Neuron (in vitro differentiated cells): ENCODE results near the gene CCL13.

Experiments used
- H2AFZ ChIP-seq: one replicate; pipeline ENCODE4 v1.6.1; 2013; ENCODE audit warnings: low read depth, mild to moderate bottlenecking, inconsistent platforms, low read length, moderate library complexity
- H3K27me3 ChIP-seq: one replicate; pipeline ENCODE4 v1.6.1; 2013; ENCODE audit warnings: low read length; ENCODE audit not compliant: insufficient read depth
- H3K36me3 ChIP-seq: one replicate; pipeline ENCODE4 v1.6.1; 2013; ENCODE audit warnings: low read length; ENCODE audit not compliant: insufficient read depth
- H3K4me1 ChIP-seq: one replicate; pipeline ENCODE4 v1.6.1; 2013; ENCODE audit warnings: low read length; ENCODE audit not compliant: insufficient read depth
- H3K4me3 ChIP-seq: 2 replicates; pipeline ENCODE4 v1.5.1; 2013; ENCODE audit warnings: mild to moderate bottlenecking, low read length, moderate library complexity
- H3K9me3 ChIP-seq: one replicate; pipeline ENCODE4 v1.6.1; 2013; ENCODE audit warnings: low read length

The CCL13 gene

DNA sequence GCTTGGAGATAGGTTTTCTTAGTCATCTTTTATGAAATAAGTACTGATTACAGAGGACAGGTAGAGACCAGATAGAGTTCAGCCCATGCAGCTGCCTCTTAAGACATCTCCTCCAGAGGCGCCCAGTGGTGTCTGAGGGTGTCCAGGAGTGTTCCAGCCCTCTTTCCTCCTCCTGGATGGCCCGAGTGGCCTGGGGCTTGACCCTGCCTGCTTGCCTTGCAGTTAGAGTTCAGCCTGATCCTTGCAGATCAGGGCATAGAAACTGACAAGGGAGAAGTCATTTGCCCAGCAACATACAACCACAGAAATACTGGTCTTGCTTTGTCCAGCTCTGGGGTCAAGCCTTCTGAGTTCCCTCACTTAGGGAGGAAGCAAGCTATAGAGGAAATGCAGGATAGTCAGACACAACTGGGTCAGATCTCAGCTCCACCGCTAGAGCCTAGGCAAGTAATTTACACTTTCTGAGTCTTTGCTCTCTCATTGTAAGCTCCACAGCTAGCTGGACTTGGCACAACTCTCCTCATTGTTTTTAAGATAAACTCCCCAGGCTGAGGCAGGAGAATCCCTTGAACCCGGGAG is 10.3 kb downstream of the CCL13 start:
- H2AFZ ChIP-seq = no peak overlapping the region
- no peaks in the 10 kb centered on the region for H3K27me3 ChIP-seq
- H3K4me1 ChIP-seq = no peaks in the 10 kb centered on the region
- no peak overlapping the region for H3K4me3 ChIP-seq
- no peaks in the 10 kb centered on the region for H3K36me3 ChIP-seq
- no peaks in the 10 kb centered on the region for H3K9me3 ChIP-seq

DNA sequence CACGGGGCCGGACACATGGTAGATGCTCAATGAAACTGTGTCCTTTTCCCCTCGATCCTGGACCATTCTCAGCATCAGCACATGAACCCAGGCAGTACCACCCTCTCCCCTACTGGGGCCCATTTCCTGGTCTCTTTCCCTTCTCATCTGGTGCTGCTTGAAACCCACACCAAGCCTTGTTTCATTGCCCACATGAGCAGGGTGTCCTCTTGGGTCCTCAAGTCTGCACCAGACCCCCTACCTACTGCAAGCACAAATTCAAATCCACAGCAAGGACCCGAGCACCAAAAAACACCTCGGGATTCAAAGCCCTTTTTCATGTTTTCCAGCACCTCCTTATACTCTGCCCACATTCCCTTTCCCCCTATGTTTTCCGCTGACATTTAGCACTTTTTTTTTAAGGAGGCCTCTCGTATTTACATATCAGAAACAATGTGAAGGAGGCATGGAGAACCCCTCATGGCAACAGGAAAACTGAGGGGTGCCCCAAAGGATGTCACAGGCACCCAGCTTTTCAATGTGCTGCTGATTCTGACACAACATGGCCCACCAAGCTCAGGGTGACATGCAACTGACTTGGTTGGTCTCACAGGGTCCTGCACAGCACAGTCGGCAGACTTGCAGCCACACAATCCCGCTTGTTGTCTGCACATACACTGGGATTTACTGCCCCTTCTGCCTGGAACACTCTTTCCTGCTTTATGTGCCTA is 11.4 kb downstream of the CCL13 start:
- H3K4me1 ChIP-seq = no peaks in the 10 kb centered on the region
- no peaks in the 10 kb centered on the region for H3K36me3 ChIP-seq
- no peak overlapping the region for H2AFZ ChIP-seq
- no peak overlapping the region for H3K4me3 ChIP-seq
- no peaks in the 10 kb centered on the region for H3K9me3 ChIP-seq
- H3K27me3 ChIP-seq = no peaks in the 10 kb centered on the region

DNA sequence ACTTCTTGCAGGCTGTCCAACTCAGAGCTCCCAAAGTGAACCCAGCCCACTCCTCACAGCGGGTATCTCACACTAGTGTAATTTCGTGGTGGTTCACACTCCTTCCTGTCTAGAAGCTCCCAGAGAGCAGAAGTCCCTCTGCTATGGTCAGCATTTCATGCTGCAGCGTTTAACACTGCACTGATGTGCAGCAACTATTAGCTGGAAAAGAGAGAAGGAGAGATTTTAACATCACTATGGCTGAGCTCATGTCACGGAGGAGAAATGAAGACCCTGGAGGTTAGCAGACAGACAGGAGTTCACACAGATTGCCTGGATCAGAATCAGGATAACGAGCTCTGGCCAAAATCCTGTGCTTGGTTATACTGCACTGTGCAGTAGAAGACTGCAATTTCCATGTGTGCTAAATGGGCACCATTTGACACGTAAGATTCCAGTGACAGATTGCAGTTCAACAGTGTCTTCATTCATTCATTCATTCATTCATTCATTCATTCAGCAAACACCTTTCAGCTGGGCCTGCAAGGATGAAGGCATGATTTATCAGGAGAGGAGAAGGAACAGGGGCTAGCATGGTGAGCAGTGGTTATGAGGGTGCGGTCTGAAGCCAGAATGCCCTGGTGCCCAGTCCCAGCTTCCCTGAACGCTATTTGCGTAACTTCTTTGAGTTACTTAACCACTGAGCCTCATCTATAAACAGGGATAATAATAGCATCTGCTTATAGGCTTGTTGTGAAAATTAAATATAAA is 12.1 kb downstream of the CCL13 start:
- H3K9me3 ChIP-seq = no peaks in the 10 kb centered on the region
- H3K4me1 ChIP-seq = no peaks in the 10 kb centered on the region
- no peak overlapping the region for H2AFZ ChIP-seq
- no peaks in the 10 kb centered on the region for H3K36me3 ChIP-seq
- H3K4me3 ChIP-seq = no peak overlapping the region
- no peaks in the 10 kb centered on the region for H3K27me3 ChIP-seq

DNA sequence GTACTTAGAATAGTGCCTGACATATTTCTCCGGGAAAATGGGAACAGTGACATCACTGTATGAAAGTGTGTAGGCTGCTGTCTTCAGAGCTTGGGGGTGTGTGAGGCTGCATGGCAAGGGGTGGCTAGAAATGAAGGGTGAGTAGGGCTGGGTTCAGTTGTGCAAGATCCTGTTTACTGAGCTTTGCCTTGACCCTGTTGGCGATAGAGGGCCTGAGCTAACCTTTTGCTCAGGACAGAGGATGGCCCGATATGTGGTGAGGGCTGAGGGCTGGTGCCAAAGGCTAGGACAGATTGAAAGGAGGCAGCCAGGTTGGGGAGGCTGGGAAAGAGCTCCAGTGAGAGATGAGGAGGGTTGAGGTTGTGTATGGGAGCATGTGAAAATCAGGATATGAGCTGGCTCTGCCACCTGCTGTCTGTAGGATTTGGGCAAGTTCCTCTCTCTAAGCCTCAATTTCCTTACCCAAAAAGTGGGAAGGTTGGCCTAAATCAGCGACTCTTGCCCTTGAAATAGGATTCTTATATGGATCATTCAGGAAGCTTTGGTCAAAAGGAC is 12.7 kb downstream of the CCL13 start:
- Histone ChIP-seq H3K4me3 (no peak overlapping the region), H3K4me1 (no peaks in the 10 kb centered on the region), H2AFZ (no peak overlapping the region), H3K36me3 (no peaks in the 10 kb centered on the region), H3K27me3 (no peaks in the 10 kb centered on the region), H3K9me3 (no peaks in the 10 kb centered on the region)

DNA sequence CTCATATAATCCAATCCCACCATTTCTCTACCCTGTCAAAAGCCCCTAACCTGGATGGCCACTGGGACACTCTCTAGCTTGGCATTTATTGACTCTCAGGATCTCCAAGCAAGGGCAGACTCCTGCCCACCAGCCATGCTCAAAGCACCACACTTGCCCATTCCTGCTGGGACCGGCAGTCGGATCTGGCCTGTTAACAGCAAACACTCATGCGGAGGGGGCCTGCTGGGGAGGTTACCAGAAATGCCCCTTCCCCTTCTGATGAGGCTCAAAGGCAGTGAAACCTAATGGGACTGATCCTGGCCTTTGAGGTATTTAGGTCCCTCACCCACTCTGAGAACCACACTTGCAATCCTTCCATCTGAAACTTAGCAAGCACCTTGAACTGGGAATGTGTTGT is 13.3 kb downstream of the CCL13 start:
- Histone ChIP-seq H2AFZ (no peak overlapping the region), H3K36me3 (no peaks in the 10 kb centered on the region), H3K27me3 (no peaks in the 10 kb centered on the region), H3K4me3 (no peak overlapping the region), H3K9me3 (no peaks in the 10 kb centered on the region), H3K4me1 (no peaks in the 10 kb centered on the region)

DNA sequence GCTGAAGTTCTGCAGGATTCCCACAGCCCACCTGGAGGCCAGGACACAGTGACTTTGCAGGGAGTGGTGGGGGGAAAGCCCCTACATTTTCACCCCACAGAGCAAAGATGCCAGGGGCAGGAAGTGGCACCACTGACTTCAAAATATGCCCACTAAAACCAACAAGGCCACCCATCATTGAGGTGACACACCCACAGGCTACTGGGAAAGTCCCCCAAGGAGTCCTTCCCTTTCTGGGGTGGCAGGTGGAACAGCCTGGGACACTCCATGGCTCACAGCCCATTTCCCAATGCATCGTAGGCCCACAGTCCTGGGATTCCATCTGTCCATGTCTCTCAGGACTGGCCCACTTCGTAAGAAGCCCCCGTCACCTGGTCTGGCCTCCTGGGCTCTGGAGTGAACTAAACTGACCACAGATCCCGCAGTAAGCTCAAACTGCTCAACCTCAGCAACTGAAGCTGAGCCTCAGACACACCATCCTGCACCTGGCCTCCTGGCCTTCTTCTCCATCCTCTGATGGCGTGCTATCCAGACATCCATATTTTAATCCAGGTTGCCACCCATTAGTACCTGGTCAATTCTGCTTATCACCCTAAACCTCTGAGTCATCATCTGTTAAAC is 14.2 kb downstream of the CCL13 start:
- no peaks in the 10 kb centered on the region for H3K4me1 ChIP-seq
- no peaks in the 10 kb centered on the region for H3K36me3 ChIP-seq
- no peaks in the 10 kb centered on the region for H3K9me3 ChIP-seq
- no peaks in the 10 kb centered on the region for H3K27me3 ChIP-seq
- no peak overlapping the region for H2AFZ ChIP-seq
- H3K4me3 ChIP-seq = no peak overlapping the region

DNA sequence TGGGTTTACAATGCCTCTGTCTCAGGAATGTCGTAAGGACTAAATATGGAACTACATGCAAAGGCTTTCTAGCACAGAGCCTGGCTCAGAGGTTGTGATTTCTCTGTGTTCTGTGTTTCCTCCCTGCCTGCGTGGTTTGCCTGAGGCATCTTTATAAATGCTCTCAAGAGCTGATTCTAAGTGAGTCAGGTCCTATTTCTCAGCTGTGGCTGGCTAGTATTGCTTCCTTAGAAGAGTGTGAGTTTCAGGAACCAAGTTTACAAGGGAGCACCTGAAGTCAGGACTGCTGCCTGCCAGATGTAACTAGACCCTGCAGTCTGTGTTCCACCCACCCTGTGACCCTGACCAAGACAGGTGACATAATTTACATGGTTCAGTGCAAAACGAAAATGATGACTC is 14.7 kb downstream of the CCL13 start:
- no peaks in the 10 kb centered on the region for H3K9me3 ChIP-seq
- H3K27me3 ChIP-seq = no peaks in the 10 kb centered on the region
- no peak overlapping the region for H3K4me3 ChIP-seq
- no peaks in the 10 kb centered on the region for H3K4me1 ChIP-seq
- H2AFZ ChIP-seq = no peak overlapping the region
- H3K36me3 ChIP-seq = no peaks in the 10 kb centered on the region

DNA sequence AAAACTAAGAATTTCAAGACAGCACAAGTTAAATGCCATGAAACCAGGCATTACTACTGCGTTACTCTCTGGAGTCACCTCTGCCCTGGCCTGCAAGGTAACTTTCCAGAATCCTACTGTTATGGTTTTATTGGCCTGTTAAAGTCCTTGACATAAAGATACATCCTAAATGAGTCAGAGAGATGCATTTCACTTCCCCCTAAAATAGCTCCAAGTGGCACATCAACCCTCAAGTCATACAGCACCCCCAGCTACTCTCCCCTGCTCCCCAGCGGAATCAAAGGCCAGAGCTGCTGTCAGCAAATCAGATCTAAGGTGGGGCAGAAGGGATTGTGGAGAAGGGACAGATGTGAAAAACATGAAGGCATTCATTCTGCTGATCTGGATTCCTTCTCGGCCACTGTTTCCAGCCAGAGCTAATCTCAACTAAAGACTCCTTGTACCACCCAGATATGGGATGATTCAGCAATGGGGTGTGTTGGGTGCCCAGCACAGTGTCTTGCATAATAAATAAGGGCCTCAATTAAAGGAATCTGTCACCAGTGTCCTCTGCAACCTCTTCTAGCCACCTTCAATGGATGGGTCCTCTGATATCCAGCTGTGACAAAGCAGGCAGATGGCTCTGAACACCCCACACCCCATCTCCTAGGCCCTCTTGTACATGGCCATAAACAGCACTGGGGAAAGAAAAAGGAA is 15.3 kb downstream of the CCL13 start:
- no peak overlapping the region for H3K4me3 ChIP-seq
- H3K27me3 ChIP-seq = no peaks in the 10 kb centered on the region
- H3K36me3 ChIP-seq = no peaks in the 10 kb centered on the region
- H2AFZ ChIP-seq = no peak overlapping the region
- no peaks in the 10 kb centered on the region for H3K9me3 ChIP-seq
- no peaks in the 10 kb centered on the region for H3K4me1 ChIP-seq

DNA sequence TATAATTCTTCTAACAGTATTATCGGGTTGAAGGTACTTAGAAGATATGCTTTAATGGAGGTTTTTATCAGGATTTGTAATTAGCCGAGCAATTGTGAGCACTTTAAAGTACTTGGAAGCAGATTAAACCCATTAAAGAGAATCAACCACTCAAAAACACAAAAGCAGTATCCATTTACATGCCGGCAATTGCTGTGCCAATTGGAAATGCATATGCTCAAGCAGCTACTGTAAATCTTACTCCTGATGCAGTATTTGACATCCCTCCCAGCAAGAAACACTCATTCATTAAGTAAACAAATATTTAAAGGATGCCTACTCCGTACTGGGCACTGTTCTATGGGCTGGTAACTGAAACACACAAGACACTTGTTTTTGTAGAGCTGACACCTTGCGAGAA is 18.2 kb downstream of the CCL13 start:
- Histone ChIP-seq H3K9me3 (no peaks in the 10 kb centered on the region), H3K36me3 (no peaks in the 10 kb centered on the region), H3K27me3 (no peaks in the 10 kb centered on the region), H3K4me1 (no peaks in the 10 kb centered on the region), H3K4me3 (no peak overlapping the region), H2AFZ (no peak overlapping the region)

DNA sequence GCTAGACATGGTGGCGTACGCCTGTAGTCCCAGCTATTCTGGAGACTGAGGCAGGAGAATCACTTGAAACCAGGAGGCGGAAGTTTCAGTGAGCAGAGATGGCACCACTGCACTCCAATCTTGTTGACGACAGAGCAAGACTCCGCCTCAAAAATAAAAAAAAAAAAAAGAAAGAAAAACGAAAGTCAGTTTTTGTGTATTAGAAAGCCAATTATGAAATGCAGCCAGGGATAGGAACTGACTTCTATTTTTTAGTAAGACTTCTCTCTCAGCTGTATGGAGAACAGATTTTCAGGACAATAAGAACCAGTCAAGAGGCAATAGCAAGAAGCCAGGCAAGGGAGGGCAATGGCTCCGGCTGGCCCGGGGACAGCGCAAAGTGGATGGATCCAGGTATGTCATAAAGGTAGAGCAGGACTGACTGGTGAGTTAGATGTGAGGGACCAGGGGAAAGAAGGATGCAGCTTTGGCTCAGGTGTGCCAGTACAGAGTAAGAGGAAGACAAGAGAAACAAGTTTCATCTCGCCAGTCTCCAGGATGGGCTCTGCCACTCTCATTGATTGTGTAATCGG is 19.2 kb downstream of the CCL13 start:
- no peaks in the 10 kb centered on the region for H3K9me3 ChIP-seq
- no peak overlapping the region for H2AFZ ChIP-seq
- no peaks in the 10 kb centered on the region for H3K27me3 ChIP-seq
- H3K4me1 ChIP-seq = no peaks in the 10 kb centered on the region
- no peak overlapping the region for H3K4me3 ChIP-seq
- H3K36me3 ChIP-seq = no peaks in the 10 kb centered on the region

DNA sequence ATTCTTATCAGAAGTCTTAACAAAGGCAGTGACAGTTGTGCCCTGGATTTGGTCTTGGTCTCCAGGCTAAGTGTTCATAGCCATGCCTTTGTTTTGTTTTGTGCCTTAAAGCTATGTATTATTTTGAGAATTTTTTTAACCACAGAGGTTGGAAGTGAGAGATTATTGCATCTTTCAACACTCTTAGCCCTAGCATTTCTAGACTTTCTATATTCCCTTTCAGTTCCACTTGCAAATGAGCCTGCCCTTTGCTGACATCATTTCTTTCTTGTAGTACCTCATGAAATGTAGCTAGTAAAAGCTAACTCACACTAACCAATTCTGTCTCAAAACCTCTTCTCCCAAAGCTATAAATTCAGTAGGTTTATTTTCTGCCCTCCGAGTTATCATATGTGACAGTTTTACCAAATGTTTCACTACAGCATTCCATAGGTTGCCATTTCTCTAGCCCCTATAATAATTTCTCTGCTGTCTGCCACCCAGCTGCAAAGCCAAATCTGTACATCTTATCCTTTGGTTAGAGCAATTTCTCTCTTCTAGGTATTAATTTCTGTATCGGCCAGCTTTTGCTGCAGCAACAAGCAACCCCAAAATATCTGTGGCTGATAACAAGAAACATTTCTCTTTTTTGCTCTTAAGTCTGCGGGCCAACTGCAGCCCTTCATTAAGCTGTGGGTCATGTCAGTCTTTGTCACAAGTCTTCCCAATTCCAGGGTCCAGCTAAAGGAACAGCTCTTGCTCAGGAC is 21.0 kb downstream of the CCL13 start:
- H3K27me3 ChIP-seq = no peaks in the 10 kb centered on the region
- H3K9me3 ChIP-seq = no peaks in the 10 kb centered on the region

DNA sequence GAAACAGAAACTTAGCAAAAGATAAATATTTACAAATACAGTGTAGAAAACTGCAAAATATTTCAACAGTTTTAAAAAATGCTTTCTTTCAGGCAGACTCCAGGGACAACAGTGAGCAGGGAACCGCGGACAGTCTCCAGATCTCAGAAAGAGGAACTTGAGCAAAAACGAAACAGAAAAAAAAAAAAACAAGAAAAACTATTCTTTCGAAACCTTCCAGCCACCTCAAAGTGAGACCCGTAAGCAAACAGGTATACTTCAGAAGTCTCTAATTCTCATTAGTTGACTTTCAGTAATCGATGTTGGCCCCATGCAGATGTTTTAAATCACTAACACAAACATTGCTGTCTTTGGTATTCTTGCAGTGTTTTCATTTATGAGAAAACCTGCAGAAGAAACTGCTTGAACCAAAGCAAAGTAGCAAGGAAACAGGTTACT is 22.4 kb downstream of the CCL13 start:
- Histone ChIP-seq H2AFZ (no peak overlapping the region), H3K4me1 (no peaks in the 10 kb centered on the region), H3K9me3 (no peaks in the 10 kb centered on the region), H3K36me3 (no peaks in the 10 kb centered on the region), H3K4me3 (no peak overlapping the region), H3K27me3 (no peaks in the 10 kb centered on the region)

More for the DNA sequence above, 21.0 kb downstream of the CCL13 start:
- H3K36me3 ChIP-seq = no peaks in the 10 kb centered on the region
- no peak overlapping the region for H3K4me3 ChIP-seq
- no peak overlapping the region for H2AFZ ChIP-seq
- no peaks in the 10 kb centered on the region for H3K4me1 ChIP-seq
